Stomach (tissue), 4 donors: ENCODE measurements around the gene PIGBOS1.

ENCODE experiments used
- EP300 ChIP-seq: sonication (generic); formaldehyde crosslinking; IDR thresholded peaks from one replicate; pipeline ENCODE4 v1.6.1; 2017; ENCODE audit warnings: antibody characterized with exemption
- POLR2A ChIP-seq, 4 donors: fragments of 450-650 bp; IDR thresholded peaks; one replicate each; pipeline ENCODE4 v1.6.1; 2016; ENCODE audit warnings: antibody characterized with exemption in 4 of 4, control low read depth in 2 of 4, mild to moderate bottlenecking in 1 of 4, moderate library complexity in 1 of 4
- POLR2AphosphoS5 ChIP-seq, 3 donors: sonication (generic); formaldehyde crosslinking; IDR thresholded peaks; one replicate each; pipeline ENCODE4 v1.6.1; 2016; ENCODE audit warnings: antibody characterized with exemption in 3 of 3
- TF ChIP-seq, protein P1 (sequence below), 7 experiments: fragments of 450-650 bp in 4 of 7; fragments of 200-600 bp in 3 of 7; sonication (generic) in 3 of 7; IDR thresholded peaks; one replicate each; pipeline ENCODE4 v1.5.1; 2016 to 2019; ENCODE audit warnings: antibody characterized with exemption in 7 of 7, control low read depth in 2 of 7, mild to moderate bottlenecking in 1 of 7

DNA sequence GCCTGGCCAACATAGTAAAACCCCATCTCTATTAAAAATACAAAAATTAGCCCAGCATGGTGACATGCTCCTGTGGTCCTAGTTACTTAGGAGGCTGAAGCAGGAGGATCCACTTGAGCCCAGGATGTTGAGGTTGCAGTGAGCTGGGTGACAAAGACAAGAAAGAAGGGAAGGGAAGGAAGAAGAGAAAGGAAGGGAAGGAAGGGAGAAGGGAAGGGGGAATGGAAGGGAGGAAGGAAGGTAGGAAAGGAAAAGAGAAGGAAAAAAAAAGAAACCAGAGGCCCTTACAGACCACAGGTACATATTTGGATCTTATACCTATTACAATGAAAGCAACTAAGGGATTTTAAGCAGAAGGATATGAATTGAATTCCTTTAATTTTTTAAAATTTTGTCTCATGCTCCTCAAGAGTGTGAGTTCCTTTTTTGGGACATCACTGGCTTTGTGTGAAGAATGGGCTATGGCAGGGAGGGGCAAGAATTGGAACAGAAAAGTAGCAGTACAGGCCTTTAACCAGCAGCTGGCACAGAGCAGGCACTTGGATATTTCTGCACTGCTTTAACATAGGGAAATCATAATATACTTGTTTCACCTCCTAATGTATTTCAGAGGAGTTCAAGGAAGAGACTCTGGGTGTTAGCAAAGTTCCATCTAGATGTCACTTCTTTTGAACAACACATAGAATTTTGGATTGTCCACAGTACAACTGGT, 37.2 kb downstream of the PIGBOS1 start:
- TF ChIP-seq POLR2A (IDR thresholded peaks at IDR 0.05) = no peak
- no peak for TF ChIP-seq EP300
- TF ChIP-seq POLR2AphosphoS5 (IDR thresholded peaks at IDR 0.05) = no peak
- TF ChIP-seq, protein P1, sequence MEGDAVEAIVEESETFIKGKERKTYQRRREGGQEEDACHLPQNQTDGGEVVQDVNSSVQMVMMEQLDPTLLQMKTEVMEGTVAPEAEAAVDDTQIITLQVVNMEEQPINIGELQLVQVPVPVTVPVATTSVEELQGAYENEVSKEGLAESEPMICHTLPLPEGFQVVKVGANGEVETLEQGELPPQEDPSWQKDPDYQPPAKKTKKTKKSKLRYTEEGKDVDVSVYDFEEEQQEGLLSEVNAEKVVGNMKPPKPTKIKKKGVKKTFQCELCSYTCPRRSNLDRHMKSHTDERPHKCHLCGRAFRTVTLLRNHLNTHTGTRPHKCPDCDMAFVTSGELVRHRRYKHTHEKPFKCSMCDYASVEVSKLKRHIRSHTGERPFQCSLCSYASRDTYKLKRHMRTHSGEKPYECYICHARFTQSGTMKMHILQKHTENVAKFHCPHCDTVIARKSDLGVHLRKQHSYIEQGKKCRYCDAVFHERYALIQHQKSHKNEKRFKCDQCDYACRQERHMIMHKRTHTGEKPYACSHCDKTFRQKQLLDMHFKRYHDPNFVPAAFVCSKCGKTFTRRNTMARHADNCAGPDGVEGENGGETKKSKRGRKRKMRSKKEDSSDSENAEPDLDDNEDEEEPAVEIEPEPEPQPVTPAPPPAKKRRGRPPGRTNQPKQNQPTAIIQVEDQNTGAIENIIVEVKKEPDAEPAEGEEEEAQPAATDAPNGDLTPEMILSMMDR (IDR thresholded peaks at IDR 0.05) = no peak
